IMR-90 (cell line): Measurements from ENCODE around the gene CATSPER3. TPM values are rescaled to one million over a fixed set of nuclear protein-coding genes. Genes with fewer than 3 reads are reported as not detected.

Experiments used
- ATAC-seq: fragments of 200-7000 bp; cut with Tn5 transposase; 2 replicates; pipeline ENCODE4 v1.9.1; 2020; ENCODE audit warnings: low read depth, mild to moderate bottlenecking, moderate library complexity
- BruUV-seq: library from RNA; stranded (reverse); fragments of 400-500 nt; replicated peaks from 2 replicates; lab custom pipeline; 2021; lab: Mats Ljungman, UMichigan
- CTCF ChIA-PET: fragments of 300-600 bp; formaldehyde crosslinking; extraction: SDS; loops from one replicate; lab custom pipeline; 2021; ENCODE audit warnings: antibody characterized with exemption; lab: Yijun Ruan, JAX
- POLR2A ChIA-PET: fragments of 300-600 bp; sonication (Branson Sonifier 250); formaldehyde crosslinking; loops from one replicate; lab custom pipeline; 2022; ENCODE audit warnings: antibody characterized with exemption; ENCODE audit not compliant: unreplicated experiment; lab: Charles Lee
- DNase-seq: peaks from one replicate; pipeline ENCODE4 v3.0.0; 2013
- H2AFZ ChIP-seq: replicated peaks from 2 replicates; pipeline ENCODE3; 2013; ENCODE audit warnings: low read length, mild to moderate bottlenecking; ENCODE audit not compliant: poor library complexity
- H2AK5ac ChIP-seq: 2 replicates; pipeline ENCODE4 v1.6.1; 2013; ENCODE audit warnings: low read depth, low read length, inconsistent platforms
- H2AK9ac ChIP-seq: replicated peaks from 2 replicates; pipeline ENCODE3; 2013; ENCODE audit warnings: mild to moderate bottlenecking, low read depth, low read length, moderate library complexity; ENCODE audit not compliant: poor library complexity
- H2BK120ac ChIP-seq: 2 replicates; pipeline ENCODE4 v1.6.1; 2013; ENCODE audit warnings: low read depth, low read length, inconsistent platforms
- H2BK15ac ChIP-seq: 3 replicates; pipeline ENCODE4 v1.6.1; 2013; ENCODE audit warnings: low read depth, low read length, inconsistent platforms
- H2BK20ac ChIP-seq: 2 replicates; pipeline ENCODE4 v1.6.1; 2013; ENCODE audit warnings: low read depth, mild to moderate bottlenecking, inconsistent platforms, low read length, moderate library complexity
- H2BK5ac ChIP-seq: 2 replicates; pipeline ENCODE4 v1.6.1; 2013; ENCODE audit warnings: mild to moderate bottlenecking, low read depth, low read length, inconsistent platforms; ENCODE audit not compliant: poor library complexity, severe bottlenecking
- H3K14ac ChIP-seq: replicated peaks from 2 replicates; pipeline ENCODE4 v1.6.1; 2013; ENCODE audit warnings: low read depth, low read length, inconsistent platforms
- H3K18ac ChIP-seq: 2 replicates; pipeline ENCODE4 v1.6.1; 2013; ENCODE audit warnings: low read depth, low read length, control low read depth
- H3K23ac ChIP-seq: 2 replicates; pipeline ENCODE4 v1.6.1; 2013; ENCODE audit warnings: low read depth, low read length, inconsistent platforms
- H3K27ac ChIP-seq: 2 replicates; pipeline ENCODE4 v1.5.1; 2013; ENCODE audit warnings: mild to moderate bottlenecking, control low read depth, low read length; ENCODE audit not compliant: insufficient read depth
- H3K27me3 ChIP-seq: 2 replicates; pipeline ENCODE4 v1.6.1; 2013; ENCODE audit warnings: low read length; ENCODE audit not compliant: control insufficient read depth, insufficient read depth
- H3K36me3 ChIP-seq: 2 replicates; pipeline ENCODE4 v1.6.1; 2013; ENCODE audit warnings: low read length, mixed read lengths; ENCODE audit not compliant: control insufficient read depth, insufficient read depth
- H3K4ac ChIP-seq: 2 replicates; pipeline ENCODE4 v1.6.1; 2013; ENCODE audit warnings: low read depth, low read length, inconsistent platforms
- H3K4me1 ChIP-seq: 2 replicates; pipeline ENCODE4 v1.6.1; 2013; ENCODE audit warnings: low read length, mixed read lengths; ENCODE audit not compliant: control insufficient read depth, insufficient read depth
- H3K4me2 ChIP-seq: 2 replicates; pipeline ENCODE4 v1.6.1; 2013; ENCODE audit warnings: low read depth, mild to moderate bottlenecking, control low read depth, low read length, moderate library complexity
- H3K4me3 ChIP-seq: 2 replicates; pipeline ENCODE4 v1.5.1; 2013; ENCODE audit warnings: low read depth, mild to moderate bottlenecking, control low read depth, low read length, moderate library complexity; ENCODE audit not compliant: insufficient read depth
- H3K56ac ChIP-seq: 2 replicates; pipeline ENCODE4 v1.6.1; 2013; ENCODE audit warnings: low read length, inconsistent platforms; ENCODE audit not compliant: insufficient read depth; ENCODE audit errors: extremely low read depth
- H3K79me1 ChIP-seq, 2 experiments: 2 replicates each; pipeline ENCODE4 v1.6.1; 2013; ENCODE audit warnings: low read length in 2 of 2, inconsistent platforms in 1 of 2, low read depth in 1 of 2
- H3K9ac ChIP-seq: 2 replicates; pipeline ENCODE4 v1.6.1; 2013; ENCODE audit warnings: low read depth, low read length, control low read depth
- H3K9me1 ChIP-seq: 2 replicates; pipeline ENCODE4 v1.6.1; 2013; ENCODE audit warnings: low read length, inconsistent platforms; ENCODE audit not compliant: insufficient read depth
- H3K9me3 ChIP-seq: 2 replicates; pipeline ENCODE4 v1.6.1; 2013; ENCODE audit warnings: low read length; ENCODE audit not compliant: control insufficient read depth, insufficient read depth
- H4K20me1 ChIP-seq: 2 replicates; pipeline ENCODE4 v1.6.1; 2013; ENCODE audit warnings: low read length, inconsistent platforms; ENCODE audit not compliant: insufficient read depth
- H4K5ac ChIP-seq: 2 replicates; pipeline ENCODE4 v1.6.1; 2013; ENCODE audit warnings: mild to moderate bottlenecking, low read depth, low read length, control low read depth
- H4K8ac ChIP-seq, 2 experiments: 2 replicates each; pipeline ENCODE4 v1.6.1; 2013; ENCODE audit warnings: low read depth in 2 of 2, low read length in 2 of 2, control low read depth in 1 of 2, inconsistent platforms in 1 of 2
- H4K91ac ChIP-seq: 2 replicates; pipeline ENCODE4 v1.6.1; 2013; ENCODE audit warnings: low read depth, low read length, inconsistent platforms; ENCODE audit not compliant: insufficient read depth
- BHLHE40 ChIP-seq: fragments of 150-350 bp; IDR thresholded peaks from 2 replicates; pipeline ENCODE4 v1.6.1; 2016; ENCODE audit warnings: mild to moderate bottlenecking, low read depth, low read length
- CEBPB ChIP-seq: IDR thresholded peaks from 2 replicates; pipeline ENCODE4 v1.6.1; 2012; ENCODE audit warnings: low read depth, low read length, improper control_type of control experiment
- CHD1 ChIP-seq: IDR thresholded peaks from 2 replicates; pipeline ENCODE4 v1.6.1; 2012; ENCODE audit warnings: low read depth, low read length, improper control_type of control experiment
- FOS ChIP-seq: fragments of 150-350 bp; IDR thresholded peaks from 2 replicates; pipeline ENCODE4 v1.6.1; 2016; ENCODE audit warnings: low read depth, low read length
- MAFK ChIP-seq: IDR thresholded peaks from 2 replicates; pipeline ENCODE4 v1.6.1; 2012; ENCODE audit warnings: low read depth, low read length, improper control_type of control experiment
- MAZ ChIP-seq: IDR thresholded peaks from 2 replicates; pipeline ENCODE4 v1.6.1; 2012; ENCODE audit warnings: low read depth, mild to moderate bottlenecking, low read length, improper control_type of control experiment, moderate library complexity, borderline replicate concordance
- MXI1 ChIP-seq: IDR thresholded peaks from 2 replicates; pipeline ENCODE4 v1.6.1; 2012; ENCODE audit warnings: low read depth, mild to moderate bottlenecking, low read length, moderate library complexity, borderline replicate concordance
- RAD21 ChIP-seq: IDR thresholded peaks from 2 replicates; pipeline ENCODE4 v1.6.1; 2012; ENCODE audit warnings: low read length, improper control_type of control experiment
- RFX5 ChIP-seq: IDR thresholded peaks from 2 replicates; pipeline ENCODE4 v1.8.0; 2012; ENCODE audit warnings: low read depth, mild to moderate bottlenecking, low read length, moderate library complexity
- SMC3 ChIP-seq: fragments of 150-350 bp; IDR thresholded peaks from 2 replicates; pipeline ENCODE4 v1.6.1; 2016; ENCODE audit warnings: low read depth, mild to moderate bottlenecking, antibody characterized with exemption, low read length, moderate library complexity
- WGBS, 2 experiments: methylation state at CpG; one replicate each; pipeline versions ENCODE4 v1.1.5 to v1.1.7; 2013; ENCODE audit warnings: missing lambda C conversion rate in 2 of 2; ENCODE audit not compliant: insufficient read length in 1 of 2; ENCODE audit errors: extremely low coverage in 2 of 2; 5-methylcytosine and 5-hydroxymethylcytosine counted together
- dilution Hi-C: fragments of 300-500 bp; cut with HindIII; formaldehyde crosslinking; loops from one replicate; pipeline ENCODE4 v1.14.3; 2018; ENCODE audit warnings: low sequenced_read_pairs; ENCODE audit not compliant: unreplicated experiment
- in situ Hi-C: fragments of 300-500 bp; cut with MboI; formaldehyde crosslinking; loops from 3 replicates; pipeline ENCODE4 v1.14.3; 2019; ENCODE audit warnings: low sequenced_read_pairs, inconsistent platforms, mixed read lengths
- intact Hi-C: fragments of 100-400 bp; cut with micrococcal nuclease; formaldehyde crosslinking; loops from 2 replicates; pipeline ENCODE4 v1.10.0; 2022
- polyA plus RNA-seq, 3 experiments: library from polyadenylated mRNA; depleted of rRNA; stranded (reverse); fragments of >200 nt; gene quantifications; 2 replicates each; pipeline ENCODE4 v1.2.3, GENCODE V29; 2012; ENCODE audit warnings: low replicate concordance in 1 of 3
- total RNA-seq: library from RNA; depleted of rRNA; stranded (reverse); fragments of >200 nt; gene quantifications from 2 replicates; pipeline ENCODE4 v1.2.3, GENCODE V29; 2012
- TF ChIP-seq, protein P1 (sequence below): fragments of 150-350 bp; IDR thresholded peaks from 2 replicates; pipeline ENCODE4 v1.6.1; 2017; ENCODE audit warnings: mild to moderate bottlenecking, antibody characterized with exemption, low read length, low read depth
- TF ChIP-seq, protein P2 (sequence below): fragments of 150-350 bp; IDR thresholded peaks from 2 replicates; pipeline ENCODE4 v1.6.1; 2016; ENCODE audit warnings: low read depth, mild to moderate bottlenecking, low read length, moderate library complexity, borderline replicate concordance

Gene CATSPER3
- total and polyA plus RNA-seq, 2 of the 4 experiments (the other 2 are of a cell fraction) = under 0.01 to 0.12 TPM

DNA sequence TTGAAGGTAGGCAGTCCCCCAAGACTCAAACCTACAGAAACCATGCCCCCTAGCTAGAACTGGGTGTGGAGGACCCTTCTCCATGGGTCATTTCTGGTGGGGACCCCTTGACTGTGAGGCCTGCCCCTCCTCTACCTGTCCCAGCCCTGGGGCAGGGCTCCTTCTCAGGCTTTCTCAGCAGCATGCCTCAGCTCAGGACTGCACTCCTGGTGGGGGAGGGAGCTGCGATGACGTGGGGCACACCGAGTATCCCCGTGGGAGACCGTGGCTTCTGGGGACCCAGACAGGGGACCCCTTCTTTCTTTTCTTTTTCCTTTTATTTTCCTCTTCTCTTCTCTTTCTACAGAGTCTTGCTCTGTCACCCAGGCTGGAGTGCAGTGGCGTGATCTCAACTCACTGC is 93.3 kb downstream of the CATSPER3 start:
- H2BK15ac ChIP-seq = no peak overlapping the region
- no peak overlapping the region for H2AFZ ChIP-seq
- H4K20me1 ChIP-seq = no peaks in the 10 kb centered on the region
- H2BK20ac ChIP-seq = no peak overlapping the region
- H3K27me3 ChIP-seq = peaks cover 6% of the 10 kb centered on the region; the same call in 1 of the 2 replicates
- H3K23ac ChIP-seq = no peak overlapping the region
- H2AK5ac ChIP-seq = no peak overlapping the region
- intact Hi-C loops = no loop called here
- no TSS peak for BruUV-seq
- ATAC-seq (no peak), DNase-seq (no peak)
- no peak overlapping the region for H3K56ac ChIP-seq
- no peak overlapping the region for H4K5ac ChIP-seq
- no peaks in the 10 kb centered on the region for H3K4me1 ChIP-seq
- H3K36me3 ChIP-seq = peaks cover 2% of the 10 kb centered on the region; the same call in 1 of the 2 replicates
- no peak overlapping the region for H3K14ac ChIP-seq
- peak overlapping the region; percentile 47 for H2AK9ac ChIP-seq
- TF ChIP-seq, protein P1, sequence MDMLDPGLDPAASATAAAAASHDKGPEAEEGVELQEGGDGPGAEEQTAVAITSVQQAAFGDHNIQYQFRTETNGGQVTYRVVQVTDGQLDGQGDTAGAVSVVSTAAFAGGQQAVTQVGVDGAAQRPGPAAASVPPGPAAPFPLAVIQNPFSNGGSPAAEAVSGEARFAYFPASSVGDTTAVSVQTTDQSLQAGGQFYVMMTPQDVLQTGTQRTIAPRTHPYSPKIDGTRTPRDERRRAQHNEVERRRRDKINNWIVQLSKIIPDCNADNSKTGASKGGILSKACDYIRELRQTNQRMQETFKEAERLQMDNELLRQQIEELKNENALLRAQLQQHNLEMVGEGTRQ = no peak
- TF ChIP-seq FOS (no peak), MXI1 (no peak), MAFK (no peak), MAZ (no peak), BHLHE40 (no peak), CEBPB (no peak), RAD21 (no peak), CHD1 (no peak), SMC3 (no peak), RFX5 (no peak)
- TF ChIP-seq, protein P2, sequence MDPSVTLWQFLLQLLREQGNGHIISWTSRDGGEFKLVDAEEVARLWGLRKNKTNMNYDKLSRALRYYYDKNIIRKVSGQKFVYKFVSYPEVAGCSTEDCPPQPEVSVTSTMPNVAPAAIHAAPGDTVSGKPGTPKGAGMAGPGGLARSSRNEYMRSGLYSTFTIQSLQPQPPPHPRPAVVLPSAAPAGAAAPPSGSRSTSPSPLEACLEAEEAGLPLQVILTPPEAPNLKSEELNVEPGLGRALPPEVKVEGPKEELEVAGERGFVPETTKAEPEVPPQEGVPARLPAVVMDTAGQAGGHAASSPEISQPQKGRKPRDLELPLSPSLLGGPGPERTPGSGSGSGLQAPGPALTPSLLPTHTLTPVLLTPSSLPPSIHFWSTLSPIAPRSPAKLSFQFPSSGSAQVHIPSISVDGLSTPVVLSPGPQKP = no peak
- H3K18ac ChIP-seq = no peak overlapping the region
- POLR2A ChIA-PET = no interaction called here
- no peak overlapping the region for H3K4me2 ChIP-seq
- dilution Hi-C loops = no loop called here
- H3K27ac ChIP-seq = no peak overlapping the region
- no peaks in the 10 kb centered on the region for H3K9me3 ChIP-seq
- H3K9ac ChIP-seq = no peak overlapping the region
- CTCF ChIA-PET = no interaction called here
- peaks cover 11% of the 10 kb centered on the region; the same call in 1 of the 2 replicates for H3K9me1 ChIP-seq
- WGBS, 2 experiments = 100% methylated on average over 1 of the region's 6 CpGs; no CpG with 5 or more reads in 1 of the 2 experiments
- no peak overlapping the region for H4K8ac ChIP-seq
- no peak overlapping the region for H3K4me3 ChIP-seq
- no peak overlapping the region for H4K91ac ChIP-seq
- in situ Hi-C loops = no loop called here
- H3K4ac ChIP-seq = no peak overlapping the region
- no peaks in the 10 kb centered on the region for H3K79me1 ChIP-seq
- no peak overlapping the region for H2BK120ac ChIP-seq
- H2BK5ac ChIP-seq = no peak overlapping the region
